H1 (cell line): ENCODE results near the gene BRCA1. TPM values are rescaled to one million over a fixed set of nuclear protein-coding genes. Genes with fewer than 3 reads are reported as not detected.
"Not testable (repeated sequence)": the region's sequence is repeated elsewhere in the genome, so short reads cannot be mapped to it uniquely, and the experiment has no call there.

Source experiments
- CTCF ChIA-PET: fragments of 300-600 bp; sonication (Branson Sonifier 250); formaldehyde crosslinking; loops from one replicate; lab custom pipeline; 2021; ENCODE audit not compliant: partially characterized antibody; lab: Charles Lee
- POLR2A ChIA-PET: fragments of 300-600 bp; sonication (Branson Sonifier 250); formaldehyde crosslinking; loops from one replicate; lab custom pipeline; 2021; ENCODE audit warnings: inconsistent platforms; ENCODE audit not compliant: partially characterized antibody; lab: Charles Lee
- DNase-seq, 2 experiments: peaks; one replicate each; pipeline versions ENCODE4 v3.0.0 to v3.0.0-alpha.2; 2010 to 2022; ENCODE audit warnings: low spot score in 2 of 2, low read depth in 1 of 2, mixed read lengths in 1 of 2
- FAIRE-seq: peaks from 2 replicates; lab custom pipeline; 2011; peaks lifted over from hg19 to GRCh38; lab: Jason Lieb, UNC
- H2AFZ ChIP-seq: 2 replicates; pipeline ENCODE4 v1.8.1; 2012; ENCODE audit warnings: low read length, inconsistent platforms
- H2AK5ac ChIP-seq: 2 replicates; pipeline ENCODE4 v1.6.1; 2013; ENCODE audit warnings: low read depth, low read length
- H2BK120ac ChIP-seq: replicated peaks from 2 replicates; pipeline ENCODE3; 2013; ENCODE audit warnings: low read depth, low read length, inconsistent platforms
- H2BK12ac ChIP-seq: 2 replicates; pipeline ENCODE4 v1.6.1; 2013; ENCODE audit warnings: low read depth, low read length
- H2BK15ac ChIP-seq: 2 replicates; pipeline ENCODE4 v1.6.1; 2013; ENCODE audit warnings: low read length
- H2BK20ac ChIP-seq: 2 replicates; pipeline ENCODE4 v1.6.1; 2013; ENCODE audit warnings: low read length
- H2BK5ac ChIP-seq: 2 replicates; pipeline ENCODE4 v1.6.1; 2013; ENCODE audit warnings: low read depth, low read length
- H3K14ac ChIP-seq: 2 replicates; pipeline ENCODE4 v1.6.1; 2013; ENCODE audit warnings: inconsistent platforms; ENCODE audit not compliant: insufficient read length
- H3K18ac ChIP-seq: 2 replicates; pipeline ENCODE4 v1.6.1; 2013; ENCODE audit warnings: low read length; ENCODE audit errors: extremely low read depth
- H3K23ac ChIP-seq: 2 replicates; pipeline ENCODE4 v1.6.1; 2013; ENCODE audit warnings: inconsistent platforms; ENCODE audit not compliant: insufficient read length
- H3K23me2 ChIP-seq: 2 replicates; pipeline ENCODE4 v1.6.1; 2013; ENCODE audit warnings: low read depth, low read length
- H3K27ac ChIP-seq: 2 replicates; pipeline ENCODE4 v1.6.1; 2011; ENCODE audit warnings: low read depth, low read length, inconsistent platforms
- H3K27me3 ChIP-seq, 4 experiments: replicated peaks in 1 of 4; 1 replicate in 1 of 4; 2 replicates in 3 of 4; pipeline versions ENCODE4 v1.6.1 to v1.8.1; 2011 to 2013; ENCODE audit warnings: low read length in 3 of 4, mild to moderate bottlenecking in 3 of 4, inconsistent platforms in 2 of 4, mixed read lengths in 2 of 4, moderate library complexity in 1 of 4; ENCODE audit not compliant: control insufficient read depth in 3 of 4, insufficient read depth in 3 of 4; ENCODE audit errors: extremely low read depth in 1 of 4
- H3K36me3 ChIP-seq, 4 experiments: 2 replicates each; pipeline versions ENCODE4 v1.6.1 to v1.8.1; 2011 to 2013; ENCODE audit warnings: mild to moderate bottlenecking in 4 of 4, low read length in 3 of 4, moderate library complexity in 2 of 4, control low read depth in 1 of 4, inconsistent platforms in 1 of 4; ENCODE audit not compliant: insufficient read depth in 4 of 4, control insufficient read depth in 2 of 4
- H3K4ac ChIP-seq: replicated peaks from 2 replicates; pipeline ENCODE3; 2013; ENCODE audit warnings: low read length, low read depth, mixed read lengths, inconsistent platforms; ENCODE audit not compliant: insufficient read length
- H3K4me1 ChIP-seq, 4 experiments: replicated peaks in 1 of 4; 1 replicate in 1 of 4; 2 replicates in 3 of 4; pipeline versions ENCODE4 v1.6.1 to v1.8.1; 2011 to 2013; ENCODE audit warnings: low read length in 3 of 4, inconsistent platforms in 2 of 4, mixed read lengths in 1 of 4; ENCODE audit not compliant: insufficient read depth in 4 of 4, control insufficient read depth in 3 of 4
- H3K4me2 ChIP-seq, 2 experiments: 2 replicates each; pipeline versions ENCODE4 v1.6.1 to v1.8.1; 2011 to 2013; ENCODE audit warnings: low read depth in 2 of 2, low read length in 2 of 2, control low read depth in 1 of 2, inconsistent platforms in 1 of 2, mild to moderate bottlenecking in 1 of 2; ENCODE audit not compliant: insufficient read depth in 1 of 2
- H3K4me3 ChIP-seq, 4 experiments: fragments of 200-600, 300-600 bp in 1 of 4; sonication (generic), shearing (Covaris generic), sonication (Bioruptor Twin) in 1 of 4; 2 replicates each; pipeline versions ENCODE4 v1.5.1 to v1.8.1; 2011 to 2016; ENCODE audit warnings: low read length in 4 of 4, low read depth in 3 of 4, control low read depth in 2 of 4, inconsistent platforms in 2 of 4, mild to moderate bottlenecking in 2 of 4, mixed read lengths in 1 of 4, moderate library complexity in 1 of 4; ENCODE audit not compliant: insufficient read depth in 2 of 4; ENCODE audit errors: extremely low read depth in 1 of 4
- H3K56ac ChIP-seq: replicated peaks from 2 replicates; pipeline ENCODE3; 2013; ENCODE audit warnings: low read depth, mild to moderate bottlenecking, mixed read lengths, low read length, inconsistent platforms; ENCODE audit not compliant: insufficient read length
- H3K79me1 ChIP-seq: 2 replicates; pipeline ENCODE4 v1.6.1; 2013; ENCODE audit warnings: low read depth, low read length, control low read depth
- H3K79me2 ChIP-seq, 2 experiments: 2 replicates each; pipeline versions ENCODE4 v1.6.1 to v1.8.1; 2012 to 2013; ENCODE audit warnings: low read length in 2 of 2, mild to moderate bottlenecking in 2 of 2, inconsistent platforms in 1 of 2; ENCODE audit not compliant: insufficient read depth in 2 of 2, control insufficient read depth in 1 of 2
- H3K9ac ChIP-seq, 4 experiments: replicated peaks in 1 of 4; 1 replicate in 1 of 4; 2 replicates in 3 of 4; pipeline versions ENCODE4 v1.6.1 to v1.8.1; 2011 to 2013; ENCODE audit warnings: low read depth in 3 of 4, low read length in 3 of 4, control low read depth in 2 of 4, mild to moderate bottlenecking in 2 of 4, moderate library complexity in 2 of 4, inconsistent platforms in 1 of 4; ENCODE audit errors: extremely low read depth in 1 of 4
- H3K9me3 ChIP-seq, 2 experiments: 2 replicates each; pipeline versions ENCODE4 v1.6.1 to v1.8.1; 2012 to 2013; ENCODE audit warnings: mild to moderate bottlenecking in 2 of 2, moderate library complexity in 2 of 2, control low read depth in 1 of 2, inconsistent platforms in 1 of 2, low read depth in 1 of 2, low read length in 1 of 2, mixed read lengths in 1 of 2; ENCODE audit not compliant: insufficient read depth in 2 of 2
- H4K20me1 ChIP-seq, 2 experiments: replicated peaks in 1 of 2; 2 replicates each; pipeline versions ENCODE3 to v1.8.1; 2011 to 2013; ENCODE audit warnings: inconsistent platforms in 2 of 2, low read length in 2 of 2, mild to moderate bottlenecking in 1 of 2; ENCODE audit not compliant: insufficient read depth in 2 of 2, control insufficient read depth in 1 of 2
- H4K5ac ChIP-seq: 2 replicates; pipeline ENCODE4 v1.6.1; 2013; ENCODE audit warnings: low read length, low read depth, mixed read lengths, inconsistent platforms; ENCODE audit not compliant: insufficient read length
- H4K8ac ChIP-seq: 2 replicates; pipeline ENCODE4 v1.8.0; 2013; ENCODE audit warnings: mild to moderate bottlenecking, moderate library complexity, low read length, inconsistent platforms; ENCODE audit not compliant: insufficient read depth; ENCODE audit errors: extremely low read depth
- H4K91ac ChIP-seq: replicated peaks from 2 replicates; pipeline ENCODE3; 2013; ENCODE audit warnings: low read length, mixed read lengths, inconsistent platforms; ENCODE audit not compliant: insufficient read length
- ATF2 ChIP-seq: IDR thresholded peaks from 2 replicates; pipeline ENCODE4 v1.6.1; 2012; ENCODE audit warnings: low read length, inconsistent platforms
- WGBS, 2 experiments: shearing (Covaris generic) in 1 of 2; methylation state at CpG; one replicate each; pipeline versions ENCODE4 v1.1.6 to v1.1.7; 2013 to 2015; ENCODE audit warnings: low lambda C conversion rate in 2 of 2, mixed read lengths in 2 of 2, inconsistent platforms in 1 of 2, low coverage in 1 of 2, missing lambda C conversion rate in 1 of 2; ENCODE audit not compliant: insufficient replicate concordance in 2 of 2, insufficient coverage in 1 of 2, insufficient read length in 1 of 2; ENCODE audit errors: extremely low coverage in 1 of 2, missing lambda C conversion rate in 1 of 2; 5-methylcytosine and 5-hydroxymethylcytosine counted together
- polyA plus RNA-seq, 7 experiments: library from polyadenylated mRNA; depleted of rRNA in 3 of 7; stranded (reverse) in 5 of 7; unstranded in 2 of 7; fragments of >200 nt in 5 of 7; fragments of 200-250 nt in 2 of 7; gene quantifications; 1 replicate in 5 of 7; 2 replicates in 1 of 7; 4 replicates in 1 of 7; pipeline versions ENCODE4 v1.2.1 to v1.2.3, GENCODE V29; 2011 to 2013; ENCODE audit warnings: missing spikeins in 2 of 7, mixed read lengths in 2 of 7
- total RNA-seq: library from RNA; stranded (reverse); fragmentation: NEBNext Ultra II Directional; extraction: Animal tissue kit (Norgen Biotek cat#: 25700); gene quantifications from 2 replicates; pipeline ENCODE4 v1.2.1, GENCODE V29; 2021

The BRCA1 gene
- total and polyA plus RNA-seq, 2 of the 8 experiments (the other 6 are each of a cell fraction or from before 2014, with no cell fraction given), result 30.7 to 39.2 TPM

GRCh38 chr17:43003542-43004172 lies 121.5 kb downstream of the BRCA1 start (continued):
- TF ChIP-seq ATF2, result no peak

- CTCF ChIA-PET, result interaction anchor here (0.5 to 1.3 kb wide), 2 partner anchors 14 to 413 kb away, joined by 3 read pairs; no protein-coding TSS in a partner anchor
- H3K9ac ChIP-seq, result peak overlapping the region in 1 of 4 experiments; percentile 45; a peak in 2 of 7 replicates
- H3K4me2 ChIP-seq, H2BK12ac ChIP-seq, H3K4me3 ChIP-seq, DNase-seq, H3K23ac ChIP-seq, H2AK5ac ChIP-seq, H3K79me1 ChIP-seq, H4K91ac ChIP-seq, H3K9me3 ChIP-seq, H4K20me1 ChIP-seq, H3K18ac ChIP-seq, H2BK15ac ChIP-seq, H2BK20ac ChIP-seq, FAIRE-seq, H3K27me3 ChIP-seq, H2AFZ ChIP-seq, H3K56ac ChIP-seq, H3K4ac ChIP-seq, H3K27ac ChIP-seq, H4K5ac ChIP-seq, H2BK120ac ChIP-seq, H3K14ac ChIP-seq, H3K23me2 ChIP-seq: not testable (repeated sequence)
- peaks cover 18 to 48% (median 33%) of the 10 kb centered on the region in 4 experiments for H3K36me3 ChIP-seq
- peaks cover 3 to 12% (median 4%) of the 10 kb centered on the region in 4 experiments; a peak in 6 of 7 replicates for H3K4me1 ChIP-seq
- POLR2A ChIA-PET, result interaction anchor here (0.6 to 8.2 kb wide), 7 partner anchors 12 to 155 kb away, joined by 3 to 123 read pairs (median 4); partner anchors contain the start of genes RND2 and VAT1
- peaks cover 11 to 20% of the 10 kb centered on the region in 2 experiments for H3K79me2 ChIP-seq
- 95% methylated on average over 13 of the region's 13 CpGs; no CpG with 5 or more reads in 1 of the 2 experiments for WGBS, 2 experiments
- peak overlapping the region; percentile 78; the same call in 1 of the 2 replicates for H4K8ac ChIP-seq
- 0 out of 2 replicates have a peak overlapping the region, but pooled peaks have one; percentile 60 for H2BK5ac ChIP-seq
Measured at GRCh38 chr17:43000894-43001293, 124.3 kb downstream of the BRCA1 start.
